PC-9 (cell line): ENCODE results near the gene XCR1. TPM values are rescaled to one million over a fixed set of nuclear protein-coding genes. Genes with fewer than 3 reads are reported as not detected.

Source experiments
- Bru-seq: library from RNA; stranded (reverse); fragments of 400-500 nt; gene quantifications from one replicate; lab custom pipeline; 2021; lab: Mats Ljungman, UMichigan
- BruChase-seq, 2 experiments: library from RNA; stranded (reverse); fragments of 400-500 nt; gene quantifications; one replicate each; lab custom pipeline; 2021; lab: Mats Ljungman, UMichigan
- BruUV-seq: library from RNA; stranded (reverse); fragments of 400-500 nt; replicated peaks from 2 replicates; lab custom pipeline; 2021; lab: Mats Ljungman, UMichigan
- CTCF ChIA-PET: fragments of 300-600 bp; sonication (Branson Sonifier 250); formaldehyde crosslinking; loops from one replicate; lab custom pipeline; 2022; ENCODE audit warnings: antibody characterized with exemption; lab: Charles Lee
- POLR2A ChIA-PET: fragments of 300-600 bp; sonication (Branson Sonifier 250); formaldehyde crosslinking; loops from one replicate; lab custom pipeline; 2022; ENCODE audit warnings: antibody characterized with exemption; ENCODE audit not compliant: unreplicated experiment; lab: Charles Lee
- DNase-seq, 2 experiments: peaks; one replicate each; pipeline versions ENCODE4 v3.0.0 to v3.0.0-alpha.2; 2015 to 2022; ENCODE audit warnings: mixed read lengths in 1 of 2
- H2AFZ ChIP-seq: fragments of 200-600 bp; sonication (generic); 2 replicates; pipeline ENCODE4 v1.8.1; 2017; ENCODE audit warnings: antibody characterized with exemption
- H3F3A ChIP-seq: fragments of 200-600 bp; sonication (generic); 2 replicates; pipeline ENCODE4 v1.8.1; 2017; ENCODE audit warnings: antibody characterized with exemption, mild to moderate bottlenecking, low read depth; ENCODE audit not compliant: insufficient read depth
- H3K27ac ChIP-seq: fragments of 200-600 bp; sonication (generic); 2 replicates; pipeline ENCODE4 v1.6.1; 2016; ENCODE audit warnings: mixed run types
- H3K27me3 ChIP-seq: fragments of 200-600 bp; sonication (generic); 2 replicates; pipeline ENCODE4 v1.6.1; 2016; ENCODE audit warnings: low read depth, mixed run types; ENCODE audit not compliant: insufficient read depth
- H3K36me3 ChIP-seq: fragments of 200-600 bp; sonication (generic); 2 replicates; pipeline ENCODE4 v1.6.1; 2016; ENCODE audit warnings: low read depth, mixed run types
- H3K4me1 ChIP-seq: fragments of 200-600 bp; sonication (generic); replicated peaks from 2 replicates; pipeline ENCODE4 v1.6.1; 2016; ENCODE audit warnings: mixed run types; ENCODE audit not compliant: insufficient read depth
- H3K4me2 ChIP-seq: fragments of 200-600 bp; sonication (generic); 2 replicates; pipeline ENCODE4 v1.6.1; 2017; ENCODE audit warnings: mixed run types
- H3K4me3 ChIP-seq: fragments of 200-600 bp; sonication (generic); 2 replicates; pipeline ENCODE4 v1.6.1; 2016; ENCODE audit warnings: mixed run types
- H3K79me2 ChIP-seq: fragments of 200-600 bp; sonication (generic); 2 replicates; pipeline ENCODE4 v1.6.1; 2017; ENCODE audit warnings: low read depth, mixed run types
- H3K9me2 ChIP-seq: fragments of 200-600 bp; sonication (generic); 2 replicates; pipeline ENCODE4 v1.8.1; 2017; ENCODE audit warnings: mild to moderate bottlenecking; ENCODE audit not compliant: insufficient read depth
- H3K9me3 ChIP-seq: fragments of 200-600 bp; sonication (generic); 2 replicates; pipeline ENCODE4 v1.8.1; 2016; ENCODE audit warnings: low read depth; ENCODE audit not compliant: insufficient read depth
- H4K20me1 ChIP-seq: fragments of 200-600 bp; sonication (generic); 2 replicates; pipeline ENCODE4 v1.8.1; 2017; ENCODE audit not compliant: insufficient read depth
- CTCF ChIP-seq: fragments of 200-600 bp; sonication (generic); conservative IDR thresholded peaks from 2 replicates; pipeline ENCODE4 v1.6.1; 2017; ENCODE audit warnings: mixed run types, antibody characterized with exemption, mild to moderate bottlenecking, moderate library complexity
- EZH2 ChIP-seq: fragments of 200-600 bp; sonication (generic); IDR thresholded peaks from 2 replicates; pipeline ENCODE4 v1.8.0; 2017; ENCODE audit warnings: antibody characterized with exemption, low read depth
- intact Hi-C: fragments of 100-400 bp; cut with micrococcal nuclease; formaldehyde crosslinking; loops from one replicate; pipeline ENCODE4 v1.10.0; 2022; ENCODE audit not compliant: unreplicated experiment
- long read RNA-seq: library from polyadenylated mRNA; stranded (forward); transcript quantifications from one replicate; pipeline ENCODE4 v2.0.0, GENCODE V29; 2022
- total RNA-seq: library from RNA; stranded (reverse); gene quantifications from 2 replicates; pipeline ENCODE4 v1.2.3, GENCODE V29; 2021

Gene XCR1
- total RNA-seq (0.13 and 0.18 TPM in 2 replicates), Bru-seq, nascent RNA (percentile 5 among the genes with signal in this experiment), BruChase-seq, experiment 1, labeled RNA remaining after a 2-hour chase (percentile 9 among the genes with signal in this experiment), BruChase-seq, experiment 2, labeled RNA remaining after a 6-hour chase (percentile 13 among the genes with signal in this experiment)
- long read RNA-seq, result 0 reads

- no peaks in the 10 kb centered on the region for H4K20me1 ChIP-seq
- no peaks in the 10 kb centered on the region for H3K27me3 ChIP-seq
- no peak within 1 kb of the TSS for H2AFZ ChIP-seq
- ChIA-PET CTCF (interaction anchor here (0.6 kb wide), 1 partner anchor 537 kb away, joined by 4 read pairs; no protein-coding TSS in a partner anchor), POLR2A (no interaction called here)
- H3K4me2 ChIP-seq, result no peak within 1 kb of the TSS
- no peaks in the 10 kb centered on the region for H3K79me2 ChIP-seq
- H3K4me3 ChIP-seq, result no peak within 1 kb of the TSS
- H3K9me3 ChIP-seq, result 0 out of 2 replicates have a peak, but pooled peaks cover 5% of the 10 kb centered on the region
- intact Hi-C loops, result no loop called here
- no TSS peak for BruUV-seq
- no peaks in the 10 kb centered on the region for H3K36me3 ChIP-seq
- no peaks in the 10 kb centered on the region for H3F3A ChIP-seq
- no peaks in the 10 kb centered on the region for H3K4me1 ChIP-seq
- no peak within 1 kb of the TSS for H3K27ac ChIP-seq
- no peaks in the 10 kb centered on the region; the same call in 1 of the 2 replicates for H3K9me2 ChIP-seq
- TF ChIP-seq EZH2 (no peak), CTCF (no peak)
- DNase-seq, result no peak
Observed at GRCh38 chr3:46027021-46027705, at the start of gene XCR1. XCR1 (minus strand) TSS chr3:46027483; CDS start chr3:46021947, 5,536 bp downstream.

GRCh38 chr3:46076606-46077005, 49.3 kb upstream of the XCR1 start:
- ChIA-PET CTCF (interaction anchor here (0.6 to 2.4 kb wide), 6 partner anchors 10 to 356 kb away, joined by 3 to 18 read pairs (median 6); no protein-coding TSS in a partner anchor), POLR2A (interaction anchor here (0.8 kb wide), 1 partner anchor 15 kb away, joined by 4 read pairs; no protein-coding TSS in a partner anchor)
- intact Hi-C loops, result loop anchor here (5.0 to 10.0 kb wide), 3 partner anchors 234 to 1042 kb away; partner anchors contain the start of gene LZTFL1
- no peaks in the 10 kb centered on the region for H4K20me1 ChIP-seq
- H3K27ac ChIP-seq, result no peak overlapping the region
- H3K9me2 ChIP-seq, result no peaks in the 10 kb centered on the region
- H3K9me3 ChIP-seq, result 0 out of 2 replicates have a peak, but pooled peaks cover 6% of the 10 kb centered on the region
- H3K36me3 ChIP-seq, result no peaks in the 10 kb centered on the region
- H3K4me2 ChIP-seq, result no peak overlapping the region
- DNase-seq, result no peak
- no peak overlapping the region for H2AFZ ChIP-seq
- H3K27me3 ChIP-seq, result no peaks in the 10 kb centered on the region
- TF ChIP-seq EZH2, result no peak
- TF ChIP-seq CTCF, result 0 out of 2 replicates have a peak, but pooled peaks have one; percentile 23
- no peak overlapping the region for H3K4me3 ChIP-seq
- peaks cover 27% of the 10 kb centered on the region for H3K4me1 ChIP-seq
- no TSS peak for BruUV-seq
- H3K79me2 ChIP-seq, result no peaks in the 10 kb centered on the region
- H3F3A ChIP-seq, result peaks cover 12% of the 10 kb centered on the region

GRCh38 chr3:46075816-46076215, 48.5 kb upstream of the XCR1 start:
- H4K20me1 ChIP-seq, result no peaks in the 10 kb centered on the region
- H3K36me3 ChIP-seq, result no peaks in the 10 kb centered on the region
- peaks cover 19% of the 10 kb centered on the region for H3K4me1 ChIP-seq
- no peak overlapping the region for H3K4me2 ChIP-seq
- 0 out of 2 replicates have a peak, but pooled peaks cover 6% of the 10 kb centered on the region for H3K9me3 ChIP-seq
- H3K4me3 ChIP-seq, result no peak overlapping the region
- CTCF ChIA-PET, result interaction anchor here (0.6 to 2.4 kb wide), 3 partner anchors 9 to 136 kb away, joined by 4 to 11 read pairs (median 8); no protein-coding TSS in a partner anchor
- no peak for TF ChIP-seq CTCF
- TF ChIP-seq EZH2, result no peak
- BruUV-seq, result no TSS peak
- no peaks in the 10 kb centered on the region for H3K9me2 ChIP-seq
- POLR2A ChIA-PET, result no interaction called here
- H3K27ac ChIP-seq, result no peak overlapping the region
- H3F3A ChIP-seq, result peaks cover 8% of the 10 kb centered on the region
- no peaks in the 10 kb centered on the region for H3K27me3 ChIP-seq
- no peak for DNase-seq
- H3K79me2 ChIP-seq, result no peaks in the 10 kb centered on the region
- intact Hi-C loops, result loop anchor here (5.0 to 10.0 kb wide), 3 partner anchors 234 to 1041 kb away; partner anchors contain the start of gene LZTFL1
- no peak overlapping the region for H2AFZ ChIP-seq
